Retinal pigment epithelial cell (primary cell): ENCODE results near the gene CHST13.

Experiments used
- DNase-seq: peaks from one replicate; pipeline ENCODE4 v3.0.0-alpha.2; 2010; ENCODE audit warnings: low read depth
- H3K4me3 ChIP-seq: 2 replicates; pipeline ENCODE4 v1.5.1; 2011; ENCODE audit warnings: mild to moderate bottlenecking, low read length, control low read depth, moderate library complexity
- CTCF ChIP-seq: conservative IDR thresholded peaks from 2 replicates; pipeline ENCODE4 v1.5.1; 2011; ENCODE audit warnings: low read depth, low read length, control low read depth, inconsistent platforms

CHST13 gene

GRCh38 chr3:126523745-126524428, at the start of gene CHST13:
TSS of gene CHST13 (plus strand) at chr3:126524155. CDS start at chr3:126524333, 178 bp downstream.
- DNase-seq, result no peak
- peak within 1 kb of the TSS; percentile 39 for H3K4me3 ChIP-seq
- TF ChIP-seq CTCF, result no peak

- TF ChIP-seq CTCF, result peak; percentile 3
- peak overlapping the region; percentile 73 for H3K4me3 ChIP-seq
- DNase-seq, result no peak
Measured at GRCh38 chr3:126474498-126475412, 49.2 kb upstream of the CHST13 start.

DNA sequence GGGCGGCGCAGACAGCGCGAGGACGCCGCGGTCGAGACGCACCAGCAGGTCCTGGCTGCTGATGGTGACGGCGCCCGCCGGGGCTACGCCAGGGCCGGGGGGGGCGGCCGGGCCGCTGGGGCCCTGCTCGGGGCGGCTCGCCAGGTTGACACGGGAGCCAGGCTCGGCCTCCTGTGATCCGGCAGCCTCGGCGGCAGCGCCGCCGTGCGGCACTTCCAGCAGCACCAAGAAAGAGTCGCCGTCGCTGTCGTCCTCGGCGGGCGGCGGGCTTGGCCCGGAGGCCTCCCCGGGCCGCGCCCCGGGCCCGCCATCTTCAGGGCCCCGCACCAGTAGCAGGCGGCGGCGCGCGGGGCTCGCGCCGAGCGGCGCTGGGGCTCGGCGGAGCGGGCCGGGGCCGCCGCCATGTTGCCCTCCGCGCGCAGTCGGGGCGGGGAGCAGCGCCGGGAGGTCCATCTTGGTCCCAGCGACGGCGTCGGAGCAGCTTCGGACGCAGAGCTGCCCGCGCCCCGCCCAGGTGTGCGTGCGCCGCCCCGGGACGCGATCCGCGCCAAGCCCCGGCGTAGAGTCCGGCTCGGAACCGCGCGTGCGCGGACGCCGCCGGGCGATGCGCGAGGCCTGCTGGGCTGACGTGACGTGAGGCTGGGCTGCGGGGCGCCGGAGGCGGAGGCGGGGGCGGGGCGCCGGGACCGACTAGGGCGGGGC, 48.4 kb upstream of the CHST13 start, which contains the start of gene ZXDC:
Gene ZXDC (minus strand): TSS at position 479 of the 702 bp plus-strand sequence. CDS start 26 bp downstream, at position 453.
- TF ChIP-seq CTCF, result peak; percentile 55
- H3K4me3 ChIP-seq, result peak within 1 kb of the TSS; percentile 79
- DNase-seq, result peak; percentile 72

DNA sequence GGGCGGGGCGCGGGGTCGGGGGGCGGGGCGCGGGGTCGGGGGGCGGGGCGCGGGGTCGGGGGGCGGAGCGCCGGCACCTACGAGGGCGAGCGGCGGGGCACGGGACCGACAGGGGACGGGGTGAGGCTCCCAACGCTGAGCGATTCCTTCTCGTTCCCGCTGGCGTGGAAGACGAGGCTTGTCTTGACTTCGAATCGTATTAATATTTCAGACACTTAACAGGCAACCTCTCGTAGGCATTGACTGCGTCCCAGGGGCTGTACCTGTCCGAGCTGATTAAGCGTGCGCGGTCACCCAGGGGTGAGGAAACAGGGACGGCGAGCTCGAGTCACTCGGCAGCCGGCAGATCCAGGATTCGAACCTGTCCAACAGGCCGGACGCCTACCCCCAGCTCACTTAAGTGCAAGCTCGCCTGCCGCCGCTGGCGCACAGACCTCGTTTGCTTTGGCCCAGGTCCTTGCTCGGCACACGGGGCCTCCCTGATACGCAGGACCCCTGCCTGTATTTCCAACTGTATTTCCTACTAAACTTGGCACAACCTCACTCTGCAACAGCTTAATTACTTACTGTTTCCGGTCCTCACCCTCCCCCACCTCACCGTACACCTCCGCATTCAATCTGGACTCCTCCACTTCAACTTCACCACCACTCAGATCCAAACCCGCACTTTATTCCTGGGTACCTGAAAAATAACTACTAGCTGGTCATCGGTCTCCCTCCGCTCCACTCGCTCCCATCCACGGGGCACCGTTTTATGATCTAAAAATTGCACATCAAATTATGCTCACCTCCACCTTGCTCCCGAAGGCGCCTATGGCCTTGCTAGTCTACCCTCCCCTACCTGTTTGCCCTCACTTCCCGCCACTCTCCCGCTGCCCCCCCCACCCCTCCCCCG, 47.5 kb upstream of the CHST13 start:
- DNase-seq, result no peak
- peak overlapping the region; percentile 79 for H3K4me3 ChIP-seq
- no peak for TF ChIP-seq CTCF

- no peak for TF ChIP-seq CTCF
- no peak for DNase-seq
- H3K4me3 ChIP-seq, result no peak overlapping the region
Measured at GRCh38 chr3:126477061-126477380, 46.9 kb upstream of the CHST13 start.

- no peak for TF ChIP-seq CTCF
Measured at GRCh38 chr3:126478581-126479310, 45.2 kb upstream of the CHST13 start.

More at GRCh38 chr3:126478581-126479310, 45.2 kb upstream of the CHST13 start:
- DNase-seq, result no peak
- H3K4me3 ChIP-seq, result no peak overlapping the region
